ENCODE data around the gene MAPK8IP3. TPM values are rescaled to one million over a fixed set of nuclear protein-coding genes. Genes with fewer than 3 reads are reported as not detected.
A peak's percentile ranks its signal among the peaks of the same experiment; 100 is the strongest.

MAPK8IP3 gene
- total RNA-seq, 1 donor from 2014 or later, result 63.0 TPM

GRCh38 chr16:1678500-1679098 is 27.4 kb upstream of the MAPK8IP3 start:
- Histone ChIP-seq H3K27me3 (ENCODE audit: low read depth) (no peaks in the 10 kb centered on the region), H3K27ac (peak overlapping the region; percentile 77), H3K9me3 (no peaks in the 10 kb centered on the region), H3K36me3 (peaks cover 29% of the 10 kb centered on the region), H3K4me3 (peak overlapping the region; percentile 77), H3K4me1 (peaks cover 14% of the 10 kb centered on the region)
- intact Hi-C loops (cut with DNase I), result no loop called here
- DNase-seq (peak; percentile 62), ATAC-seq (peak; percentile 49 to 57)
- no peak for TF ChIP-seq CTCF (IDR thresholded peaks at IDR 0.05)

- Histone ChIP-seq H3K9me3 (no peaks in the 10 kb centered on the region), H3K27ac (no peak overlapping the region), H3K27me3 (ENCODE audit: low read depth) (no peaks in the 10 kb centered on the region), H3K36me3 (peaks cover 29% of the 10 kb centered on the region), H3K4me1 (peaks cover 14% of the 10 kb centered on the region), H3K4me3 (no peak overlapping the region)
- DNase-seq (no peak), ATAC-seq (no peak)
- TF ChIP-seq CTCF (IDR thresholded peaks at IDR 0.05), result no peak
- intact Hi-C loops (cut with DNase I), result no loop called here
Observed at GRCh38 chr16:1680361-1680760, 25.6 kb upstream of the MAPK8IP3 start.

GRCh38 chr16:1681032-1681431 is 25.0 kb upstream of the MAPK8IP3 start:
- Histone ChIP-seq H3K9me3 (no peaks in the 10 kb centered on the region), H3K4me3 (no peak overlapping the region), H3K27me3 (ENCODE audit: low read depth) (no peaks in the 10 kb centered on the region), H3K4me1 (peaks cover 14% of the 10 kb centered on the region), H3K36me3 (peaks cover 29% of the 10 kb centered on the region), H3K27ac (no peak overlapping the region)
- ATAC-seq, result no peak
- intact Hi-C loops (cut with DNase I), result no loop called here
- TF ChIP-seq CTCF (IDR thresholded peaks at IDR 0.05), result no peak
- no peak for DNase-seq

GRCh38 chr16:1687427-1688316 is 18.3 kb upstream of the MAPK8IP3 start:
- no peaks in the 10 kb centered on the region for H3K27me3 ChIP-seq (ENCODE audit: low read depth)
- ATAC-seq (no peak), DNase-seq (no peak)
- no peaks in the 10 kb centered on the region for H3K9me3 ChIP-seq
- peaks cover 83% of the 10 kb centered on the region for H3K36me3 ChIP-seq
- H3K4me1 ChIP-seq, result no peaks in the 10 kb centered on the region
- TF ChIP-seq CTCF (IDR thresholded peaks at IDR 0.05), result no peak
- no peak overlapping the region for H3K27ac ChIP-seq
- intact Hi-C loops (cut with DNase I), result no loop called here
- H3K4me3 ChIP-seq, result no peak overlapping the region

- intact Hi-C loops (cut with DNase I), result no loop called here
- H3K27ac ChIP-seq, result peak overlapping the region; percentile 64
Observed at GRCh38 chr16:1688807-1689560, 17.0 kb upstream of the MAPK8IP3 start.

More at GRCh38 chr16:1688807-1689560, 17.0 kb upstream of the MAPK8IP3 start:
- H3K4me3 ChIP-seq, result no peak overlapping the region
- DNase-seq, result peak; percentile 71
- H3K9me3 ChIP-seq, result no peaks in the 10 kb centered on the region
- peaks cover 88% of the 10 kb centered on the region for H3K36me3 ChIP-seq
- H3K4me1 ChIP-seq, result no peaks in the 10 kb centered on the region
- no peaks in the 10 kb centered on the region for H3K27me3 ChIP-seq (ENCODE audit: low read depth)
- ATAC-seq, result peak; percentile 93 to 95
- TF ChIP-seq CTCF (IDR thresholded peaks at IDR 0.05), result no peak

Data from lower lobe of right lung (tissue), 2 donors.